ENCODE data around the gene ARFGAP1.

- no peak for TF ChIP-seq EZH2 (IDR thresholded peaks at IDR 0.05)
- TF ChIP-seq FOXP2 (optimal IDR thresholded peaks at IDR 0.05; ENCODE audit: control extremely low read depth, extremely low read length, insufficient read depth), result no peak
These were observed 38.7 kb upstream of the ARFGAP1 start for GRCh38 chr20:63233924-63234323.
